Adipose tissue (tissue), 3 donors: Measurements from ENCODE around the gene ACER1. TPM values are rescaled to one million over a fixed set of nuclear protein-coding genes. Genes with fewer than 3 reads are reported as not detected.

ENCODE experiments used
- H3K27ac ChIP-seq: one replicate; pipeline ENCODE4 v1.5.1; 2013; ENCODE audit warnings: low read depth, low read length
- WGBS, 3 donors: extraction: QIAGEN DNeasy Blood & Tissue Kit; methylation state at CpG; one replicate each; pipeline ENCODE4 v1.1.7; 2013; 5-methylcytosine and 5-hydroxymethylcytosine counted together
- polyA plus RNA-seq, 3 donors: library from polyadenylated mRNA; stranded (reverse); fragments of 200-250 nt; gene quantifications; one replicate each; pipeline ENCODE4 v1.2.3, GENCODE V29; 2013
- donor health status: healthy with polysubstance abuse.
- donor health status: Bipolar disorder and iron deficiency.
- donor health status: healthy.

Gene ACER1
- polyA plus RNA-seq, 3 donors: 0.04 TPM; not detected in 2

DNA sequence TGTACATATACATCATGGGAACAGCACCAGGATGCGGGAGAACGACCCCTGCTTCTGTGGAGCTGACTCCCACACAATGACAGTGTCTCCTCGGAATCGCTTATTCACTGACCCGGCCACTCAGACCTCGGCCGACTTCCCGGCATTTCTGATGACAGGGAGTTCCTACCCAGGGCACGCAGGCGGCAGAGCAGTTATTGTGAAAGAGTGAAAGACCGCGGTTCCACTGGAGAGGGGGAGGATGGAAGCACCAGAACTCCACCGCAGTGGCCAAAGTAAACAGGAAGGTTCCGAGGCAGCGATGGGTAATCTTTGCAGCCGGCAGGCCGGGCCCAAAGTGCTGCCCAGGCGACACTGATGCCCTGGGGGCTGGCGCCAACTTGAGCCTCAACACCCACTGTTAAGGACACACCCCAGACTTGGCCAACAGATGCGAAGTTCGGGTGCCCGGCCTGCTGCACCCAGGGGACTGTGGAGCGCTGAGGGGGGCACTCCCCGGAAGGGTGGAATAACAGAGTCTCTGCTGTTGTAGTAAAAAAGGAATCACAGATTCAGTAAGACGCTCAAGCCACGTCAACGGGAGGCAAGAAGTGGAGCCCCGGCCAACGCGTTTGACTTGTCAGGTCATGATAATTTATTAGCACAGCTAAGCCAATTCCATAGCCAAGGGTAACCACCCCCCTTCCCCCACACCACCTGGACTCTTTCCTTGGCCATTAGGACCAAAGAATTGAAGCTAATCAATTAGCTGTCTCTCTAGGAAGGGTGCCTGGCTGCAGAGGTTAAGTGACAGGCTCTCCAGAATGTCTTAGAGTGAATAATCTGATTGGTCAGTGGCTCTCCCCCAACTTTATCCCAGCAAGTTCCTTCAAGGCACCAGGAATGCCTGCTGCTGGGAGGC lies 59.5 kb downstream of the ACER1 start:
- H3K27ac ChIP-seq: peak overlapping the region; percentile 89
- WGBS, 3 donors: 3 to 6% (median 6%) methylated on average over 30 of the region's 30 CpGs

DNA sequence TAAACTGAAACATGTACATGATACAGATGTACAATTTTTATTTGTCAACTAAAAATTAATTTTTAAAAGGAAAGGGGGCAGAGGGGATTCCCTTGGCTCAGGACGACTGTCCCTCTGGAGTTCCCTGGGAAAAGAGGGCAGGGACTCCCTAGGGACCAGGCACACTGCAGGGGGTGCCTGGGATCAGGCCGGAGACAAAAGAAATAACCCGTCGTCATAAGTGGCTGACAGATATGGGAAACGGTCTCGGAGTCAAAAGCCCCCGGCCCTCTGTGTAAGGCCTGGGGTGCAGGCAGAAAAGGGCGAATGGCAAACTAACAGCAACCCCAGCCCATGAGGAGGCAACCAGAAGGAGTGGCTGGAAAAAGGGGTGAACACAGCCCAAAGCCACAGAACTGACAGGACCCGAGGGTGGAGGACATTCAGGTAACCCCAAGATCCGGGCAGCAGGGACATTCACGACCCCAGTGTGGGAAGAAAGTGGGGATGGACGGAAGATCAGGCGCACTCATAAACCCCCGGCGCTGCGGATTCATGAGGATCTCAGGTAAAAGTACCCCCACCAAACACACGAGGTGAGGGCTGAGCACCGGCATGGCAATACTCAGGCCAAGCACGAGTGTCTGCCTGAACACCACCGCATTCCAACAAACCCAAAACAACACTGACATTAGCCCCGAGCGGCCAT lies 60.4 kb downstream of the ACER1 start:
- peak overlapping the region; percentile 73 for H3K27ac ChIP-seq
- 75 to 77% (median 76%) methylated on average over 22 of the region's 22 CpGs for WGBS, 3 donors

DNA sequence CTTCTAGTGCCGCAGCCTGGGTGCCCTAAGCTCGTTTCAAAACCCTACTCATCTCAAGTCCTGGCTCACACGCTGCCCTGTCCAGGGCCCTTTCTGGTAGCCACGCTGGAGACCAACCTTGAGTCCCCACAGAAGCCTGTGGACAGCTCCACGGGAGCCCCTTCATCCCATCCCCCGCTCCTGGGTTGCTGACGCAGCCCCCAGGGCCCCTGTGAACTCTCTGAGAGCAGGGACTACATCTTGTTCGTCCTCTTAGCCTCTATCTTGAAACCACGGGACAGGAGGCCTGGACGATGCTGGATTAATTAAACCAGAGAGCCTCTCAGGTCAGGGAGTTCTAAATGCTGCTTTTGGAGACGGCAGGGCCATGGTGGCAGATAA lies 61.0 kb downstream of the ACER1 start:
- peak overlapping the region; percentile 87 for H3K27ac ChIP-seq
- WGBS, 3 donors: 41 to 57% (median 54%) methylated on average over 11 of the region's 11 CpGs

- H3K27ac ChIP-seq: peak overlapping the region; percentile 87
- 13 to 34% (median 21%) methylated on average over 35 of the region's 35 CpGs for WGBS, 3 donors
Measured at GRCh38 chr19:6271721-6272410, 61.5 kb downstream of the ACER1 start.

GRCh38 chr19:6271251-6271650 lies 62.2 kb downstream of the ACER1 start:
- H3K27ac ChIP-seq: peak overlapping the region; percentile 19
- WGBS, 3 donors: 37 to 73% (median 53%) methylated on average over 9 of the region's 9 CpGs

DNA sequence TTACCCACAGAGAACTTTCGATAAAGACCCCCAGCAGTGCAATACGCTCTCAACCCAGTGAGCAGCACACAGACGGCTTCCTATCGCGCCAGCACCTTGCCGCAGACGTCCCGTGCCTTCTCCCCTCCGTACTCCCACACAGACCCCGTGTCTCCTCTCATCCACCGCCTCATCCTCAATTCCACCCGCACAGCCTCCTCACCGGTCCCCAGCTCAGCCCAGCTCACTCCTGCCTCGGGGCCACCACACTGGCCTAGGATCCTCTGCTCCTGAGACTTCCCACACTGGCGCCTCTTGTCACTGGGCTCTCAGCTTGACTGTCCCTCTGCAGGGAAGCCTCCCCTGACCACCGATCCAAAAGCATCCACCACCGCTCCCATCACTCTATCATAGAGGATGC lies 62.6 kb downstream of the ACER1 start:
- no peak overlapping the region for H3K27ac ChIP-seq
- 88 to 94% (median 93%) methylated on average over 17 of the region's 17 CpGs for WGBS, 3 donors

- WGBS, 3 donors: 84 to 93% (median 90%) methylated on average over 31 of the region's 31 CpGs
- no peak overlapping the region for H3K27ac ChIP-seq
Measured at GRCh38 chr19:6270076-6270745, 63.2 kb downstream of the ACER1 start.

DNA sequence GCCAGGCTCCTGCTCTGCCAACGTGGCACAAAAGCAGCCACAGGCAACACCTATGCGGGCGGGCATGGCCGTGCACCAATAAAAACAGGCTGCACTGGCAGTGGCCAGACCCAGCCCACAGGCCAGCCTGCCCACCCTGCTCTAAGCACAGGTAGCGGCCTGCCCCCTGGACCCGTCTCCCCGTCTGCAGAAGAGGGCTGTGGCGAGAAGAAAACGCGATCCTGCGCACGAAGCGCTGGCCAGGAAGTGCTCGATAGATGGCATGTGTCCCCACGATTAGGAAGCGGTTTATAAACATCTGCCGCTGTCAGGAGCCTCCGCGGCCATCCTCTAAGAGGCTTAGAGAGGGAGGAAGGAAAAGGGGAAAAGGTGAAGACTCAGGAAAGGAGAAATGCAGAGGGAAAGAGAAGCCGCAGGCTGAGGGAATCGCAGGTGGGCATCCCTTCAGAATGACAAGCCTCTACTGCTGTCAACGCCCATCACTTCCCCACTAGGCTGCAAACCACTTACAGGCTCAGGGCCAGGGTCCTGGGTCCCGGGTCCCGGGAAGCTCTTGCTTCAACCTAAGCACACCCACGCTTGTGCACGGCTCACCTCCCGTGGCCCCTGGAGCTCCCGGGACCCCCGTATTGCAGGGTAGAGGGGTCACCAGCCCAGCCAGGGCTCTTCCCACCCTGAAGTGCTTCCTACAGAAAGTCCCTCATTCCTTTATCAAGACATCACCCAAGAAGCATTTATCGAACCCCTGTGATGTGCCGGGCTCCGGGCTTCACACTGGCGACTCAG lies 64.1 kb downstream of the ACER1 start:
- WGBS, 3 donors: 84 to 90% (median 89%) methylated on average over 33 of the region's 33 CpGs
- no peak overlapping the region for H3K27ac ChIP-seq

DNA sequence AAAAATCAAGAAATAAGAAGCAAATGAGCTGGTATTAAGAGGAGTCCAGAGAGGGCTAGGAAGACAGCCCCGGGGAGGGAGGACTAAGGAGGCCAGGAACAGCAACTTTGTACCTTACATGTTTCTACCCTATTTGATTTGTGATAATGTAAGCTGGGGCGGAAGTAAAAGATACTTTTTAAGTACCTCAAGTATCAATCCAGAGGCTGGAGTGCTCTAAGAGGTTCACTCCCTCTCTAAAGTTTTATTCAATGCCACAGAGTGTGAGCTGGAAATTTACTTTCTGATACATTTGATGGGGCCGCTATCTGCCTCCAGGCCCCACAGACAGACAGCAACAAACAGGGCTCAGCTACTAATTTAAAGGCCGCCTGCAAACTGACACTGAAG lies 65.0 kb downstream of the ACER1 start:
- WGBS, 3 donors: 88 to 96% (median 93%) methylated on average over 4 of the region's 4 CpGs
- no peak overlapping the region for H3K27ac ChIP-seq

DNA sequence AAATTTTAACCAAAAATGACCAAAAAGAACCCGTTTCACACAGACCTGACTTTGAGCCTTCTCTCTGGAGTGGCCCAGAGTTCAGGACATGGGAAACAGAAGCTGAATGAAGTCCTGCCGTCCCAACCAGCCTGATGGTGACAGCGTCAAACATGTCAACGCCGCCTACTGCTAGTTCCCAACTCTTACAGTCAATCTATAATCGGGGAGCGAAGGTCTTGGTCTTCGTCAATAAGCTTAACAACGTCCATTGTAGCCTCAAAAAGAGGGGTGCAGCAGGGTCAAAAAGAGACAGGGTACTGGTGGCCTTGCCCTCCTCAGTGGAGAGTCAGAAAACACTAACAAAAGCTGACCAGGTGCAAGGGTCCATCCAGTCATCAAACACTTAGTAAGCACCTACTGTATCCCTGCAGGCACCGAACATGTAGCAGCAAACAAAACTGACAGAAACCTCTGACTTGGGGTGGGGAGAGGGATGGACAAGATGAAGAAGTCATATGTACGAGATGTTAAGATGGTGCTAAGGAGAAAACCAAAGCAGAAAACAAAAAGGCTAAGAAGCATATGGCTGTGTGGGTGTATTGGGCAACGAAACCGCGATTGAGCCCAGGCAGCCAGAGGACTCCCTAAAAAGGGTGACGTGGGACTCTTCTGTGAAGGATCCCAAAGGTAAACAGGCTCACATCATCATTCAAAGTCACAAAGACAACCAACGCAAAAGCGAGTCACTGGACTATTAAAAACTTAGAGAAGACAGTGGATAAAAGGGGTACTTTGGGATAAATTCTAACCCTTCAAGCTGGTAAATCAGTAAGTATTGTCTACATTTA lies 65.6 kb downstream of the ACER1 start:
- 86 to 88% (median 86%) methylated on average over 17 of the region's 17 CpGs for WGBS, 3 donors
- no peak overlapping the region for H3K27ac ChIP-seq

DNA sequence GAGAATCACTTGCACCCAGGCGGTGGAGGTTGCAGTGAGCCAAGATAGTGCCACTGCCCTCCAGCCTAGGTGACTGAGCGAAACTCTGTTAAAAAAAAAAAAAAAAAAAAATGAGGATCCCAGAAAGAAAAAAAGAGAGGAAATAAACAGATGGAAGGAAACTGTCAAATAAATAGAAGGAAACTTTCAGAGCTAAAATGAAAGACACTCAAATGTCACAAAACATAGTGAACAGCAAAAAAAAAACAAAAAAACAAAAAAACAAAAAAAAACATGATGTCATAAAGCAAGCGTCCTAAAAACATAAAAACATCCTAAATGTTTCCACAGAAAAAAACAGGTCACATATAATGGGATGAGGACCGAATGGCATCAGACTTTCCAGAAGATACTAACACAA lies 68.6 kb downstream of the ACER1 start:
- H3K27ac ChIP-seq: no peak overlapping the region
- WGBS, 3 donors: 88 to 94% (median 90%) methylated on average over 4 of the region's 4 CpGs

GRCh38 chr19:6263735-6264444 lies 69.5 kb downstream of the ACER1 start:
- no peak overlapping the region for H3K27ac ChIP-seq
- 69 to 81% (median 71%) methylated on average over 18 of the region's 18 CpGs for WGBS, 3 donors

DNA sequence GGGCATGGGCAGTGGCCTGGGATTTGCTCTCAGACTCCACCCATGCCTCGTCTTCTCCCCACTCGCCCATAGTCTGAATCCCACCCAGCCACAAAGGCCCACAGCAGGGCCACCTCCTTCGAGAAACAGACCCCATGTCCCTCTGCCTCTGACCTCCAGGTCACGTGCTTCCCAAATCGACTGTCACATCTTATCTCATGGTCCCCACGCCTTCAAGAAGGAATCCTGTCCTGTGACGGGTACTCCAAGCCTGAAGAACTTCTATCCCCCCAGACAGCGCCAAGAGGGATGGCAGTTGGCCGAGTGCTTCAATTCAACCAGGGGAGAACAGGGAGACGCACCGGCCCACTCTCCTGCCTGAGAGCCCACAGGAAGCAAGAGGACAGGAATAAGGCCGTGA lies 70.1 kb downstream of the ACER1 start:
- WGBS, 3 donors: 81 to 83% (median 82%) methylated on average over 12 of the region's 12 CpGs

GRCh38 chr19:6262519-6262918 lies 70.9 kb downstream of the ACER1 start:
- H3K27ac ChIP-seq: no peak overlapping the region
- WGBS, 3 donors: 94 to 95% (median 95%) methylated on average over 11 of the region's 11 CpGs

More for the DNA sequence above, 70.1 kb downstream of the ACER1 start:
- no peak overlapping the region for H3K27ac ChIP-seq

- H3K27ac ChIP-seq: no peak overlapping the region
- WGBS, 3 donors: 82 to 87% (median 82%) methylated on average over 15 of the region's 15 CpGs
Measured at GRCh38 chr19:6261883-6262282, 71.5 kb downstream of the ACER1 start.

- WGBS, 3 donors: 83 to 86% (median 85%) methylated on average over 30 of the region's 30 CpGs
- no peak overlapping the region for H3K27ac ChIP-seq
Measured at GRCh38 chr19:6260912-6261650, 72.3 kb downstream of the ACER1 start.
